GM12878 (cell line): Measurements from ENCODE around the gene SESN1. TPM values are rescaled to one million over a fixed set of nuclear protein-coding genes. Genes with fewer than 3 reads are reported as not detected.

Experiments used
- ATAC-seq: fragments of 200-7000 bp; cut with Tn5 transposase; 3 replicates; pipeline ENCODE4 v1.9.1; 2020; ENCODE audit warnings: mild to moderate bottlenecking, moderate library complexity
- BruUV-seq: library from RNA; stranded (reverse); fragments of 400-500 nt; replicated peaks from 2 replicates; lab custom pipeline; 2021; lab: Mats Ljungman, UMichigan
- CTCF ChIA-PET: fragments of 300-600 bp; sonication (Branson Sonifier 250); formaldehyde crosslinking; extraction: SDS; loops from one replicate; lab custom pipeline; 2021; ENCODE audit warnings: inconsistent platforms; lab: Yijun Ruan, JAX
- POLR2A ChIA-PET: fragments of 350-600 bp; formaldehyde crosslinking; extraction: SDS; loops from one replicate; lab custom pipeline; 2021; ENCODE audit warnings: inconsistent platforms; lab: Charles Lee
- RAD21 ChIA-PET: fragments of 300-600 bp; sonication (Branson Sonifier 250); formaldehyde crosslinking; loops from one replicate; lab custom pipeline; 2023; ENCODE audit warnings: antibody characterized with exemption; ENCODE audit not compliant: unreplicated experiment; lab: Charles Lee
- SMC1A ChIA-PET: fragments of 300-600 bp; sonication (Branson Sonifier 250); formaldehyde crosslinking; loops from one replicate; lab custom pipeline; 2023; ENCODE audit not compliant: unreplicated experiment, uncharacterized antibody; lab: Charles Lee
- DNase-seq: peaks from one replicate; pipeline ENCODE4 v3.0.0-alpha.2; 2011; ENCODE audit warnings: low read depth, low spot score
- FAIRE-seq: peaks from 3 replicates; lab custom pipeline; 2011; peaks lifted over from hg19 to GRCh38; lab: Jason Lieb, UNC
- H2AFZ ChIP-seq: 2 replicates; pipeline ENCODE4 v1.6.0; 2011; ENCODE audit warnings: low read depth, low read length, control low read depth; ENCODE audit not compliant: control insufficient read depth
- H3K27ac ChIP-seq: 2 replicates; pipeline ENCODE4 v1.5.1; 2011; ENCODE audit warnings: control low read depth; ENCODE audit not compliant: control insufficient read depth, insufficient read depth
- H3K27me3 ChIP-seq, 2 experiments: replicated peaks in 1 of 2; 2 replicates each; pipeline versions ENCODE4 v1.6.0 to v1.6.1; 2011; ENCODE audit warnings: low read length in 1 of 2; ENCODE audit not compliant: control insufficient read depth in 2 of 2, insufficient read depth in 2 of 2
- H3K36me3 ChIP-seq, 2 experiments: 2 replicates each; pipeline ENCODE4 v1.5.1; 2011; ENCODE audit warnings: low read length in 1 of 2; ENCODE audit not compliant: control insufficient read depth in 2 of 2, insufficient read depth in 2 of 2
- H3K4me1 ChIP-seq: 2 replicates; pipeline ENCODE4 v1.6.1; 2011; ENCODE audit warnings: mild to moderate bottlenecking, low read length, moderate library complexity, mixed read lengths; ENCODE audit not compliant: control insufficient read depth, insufficient read depth
- H3K4me2 ChIP-seq: 2 replicates; pipeline ENCODE4 v1.6.0; 2011; ENCODE audit warnings: control low read depth; ENCODE audit not compliant: control insufficient read depth, insufficient read depth
- H3K4me3 ChIP-seq: fragments of 200-600 bp; sonication (generic); 2 replicates; pipeline ENCODE4 v1.5.1; 2016
- H3K79me2 ChIP-seq: 2 replicates; pipeline ENCODE4 v1.6.0; 2011; ENCODE audit warnings: low read length; ENCODE audit not compliant: control insufficient read depth, insufficient read depth
- H3K9ac ChIP-seq: 2 replicates; pipeline ENCODE4 v1.8.0; 2011; ENCODE audit warnings: low read length, control low read depth, mixed read lengths; ENCODE audit not compliant: control insufficient read depth, insufficient read depth
- H3K9me3 ChIP-seq: replicated peaks from 3 replicates; pipeline ENCODE4 v1.5.1; 2011; ENCODE audit warnings: mild to moderate bottlenecking, low read length; ENCODE audit not compliant: control insufficient read depth, insufficient read depth
- H4K20me1 ChIP-seq: 2 replicates; pipeline ENCODE4 v1.6.0; 2011; ENCODE audit not compliant: control insufficient read depth, insufficient read depth
- PAX8 ChIP-seq: fragments of 450-650 bp; IDR thresholded peaks from 2 replicates; pipeline ENCODE4 v1.6.1; 2017; ENCODE audit warnings: mild to moderate bottlenecking, moderate library complexity
- RAD21 ChIP-seq: IDR thresholded peaks from 2 replicates; pipeline ENCODE4 v1.6.1; 2011; ENCODE audit warnings: mild to moderate bottlenecking, low read depth, low read length, moderate library complexity; ENCODE audit not compliant: insufficient read depth
- RAD51 ChIP-seq: fragments of 450-650 bp; IDR thresholded peaks from 2 replicates; pipeline ENCODE4 v1.6.1; 2016; ENCODE audit warnings: moderate library complexity, mild to moderate bottlenecking, inconsistent platforms
- SMC3 ChIP-seq: IDR thresholded peaks from 2 replicates; pipeline ENCODE4 v1.6.1; 2011; ENCODE audit warnings: low read length, improper control_type of control experiment, borderline replicate concordance
- TBL1XR1 ChIP-seq: IDR thresholded peaks from 2 replicates; pipeline ENCODE4 v1.6.1; 2012; ENCODE audit warnings: low read depth, low read length, improper control_type of control experiment
- TCF3 ChIP-seq: IDR thresholded peaks from 2 replicates; pipeline ENCODE4 v1.6.1; 2012; ENCODE audit warnings: low read depth, mild to moderate bottlenecking, low read length, borderline replicate concordance; ENCODE audit not compliant: insufficient read depth
- ZBED1 ChIP-seq: IDR thresholded peaks from 2 replicates; pipeline ENCODE4 v1.6.1; 2016; ENCODE audit warnings: borderline replicate concordance
- WGBS: methylation state at CpG from one replicate; pipeline ENCODE4 v1.1.6; 2016; ENCODE audit warnings: low lambda C conversion rate; ENCODE audit not compliant: insufficient replicate concordance, insufficient coverage; ENCODE audit errors: missing lambda C conversion rate; 5-methylcytosine and 5-hydroxymethylcytosine counted together
- in situ Hi-C: fragments of 300-500 bp; cut with MboI; formaldehyde crosslinking; loops from 9 replicates; pipeline ENCODE4 v1.14.3; 2018; ENCODE audit warnings: mixed read lengths
- intact Hi-C: fragments of 100-400 bp; cut with micrococcal nuclease; formaldehyde crosslinking; loops from one replicate; pipeline ENCODE4 v1.14.2; 2022; ENCODE audit not compliant: unreplicated experiment
- polyA plus RNA-seq, 11 experiments: library from polyadenylated mRNA; depleted of rRNA in 4 of 11; unstranded in 6 of 11; stranded (reverse) in 5 of 11; fragments of >200 nt; fragmentation: Nextera tagmentation in 4 of 11; fragmentation: Illumina TruSeq in 1 of 11; extraction: Ambion mirVana in 4 of 11; extraction: Trizol in 1 of 11; gene quantifications; 1 replicate in 1 of 11; 2 replicates in 10 of 11; pipeline versions ENCODE4 v1.2.1 to v1.2.3, GENCODE V29; 2011 to 2016; ENCODE audit warnings: inconsistent platforms in 2 of 11, missing spikeins in 2 of 11, low read depth in 1 of 11
- total RNA-seq, 4 experiments: library from RNA; depleted of rRNA in 3 of 4; stranded (reverse); fragments of >200 nt in 3 of 4; fragmentation: Illumina TruSeq in 1 of 4; extraction: Trizol in 1 of 4; gene quantifications; 2 replicates each; pipeline versions ENCODE4 v1.2.1 to v1.2.3, GENCODE V29; 2013 to 2021
- TF ChIP-seq, protein P1 (sequence below): fragments of 450-650 bp; IDR thresholded peaks from 2 replicates; pipeline ENCODE4 v1.6.1; 2018; ENCODE audit warnings: mild to moderate bottlenecking, low read depth, moderate library complexity; ENCODE audit not compliant: partially characterized antibody
- TF ChIP-seq, protein P2 (sequence below), 3 experiments: IDR thresholded peaks in 2 of 3; conservative IDR thresholded peaks in 1 of 3; 2 replicates each; pipeline ENCODE4 v1.5.1; 2011; ENCODE audit warnings: low read depth in 3 of 3, low read length in 3 of 3, mild to moderate bottlenecking in 3 of 3, control low read depth in 2 of 3, moderate library complexity in 2 of 3, inconsistent platforms in 1 of 3, mixed read lengths in 1 of 3; ENCODE audit not compliant: control insufficient read depth in 2 of 3, insufficient read depth in 1 of 3; ENCODE audit errors: extremely low read depth in 1 of 3
- TF ChIP-seq, protein P3 (sequence below): IDR thresholded peaks from 2 replicates; pipeline ENCODE4 v1.6.1; 2012; ENCODE audit warnings: improper control_type of control experiment, low read depth, low read length; ENCODE audit not compliant: insufficient replicate concordance

SESN1 gene
- total and polyA plus RNA-seq, 10 of the 15 experiments (the other 5 are each of a cell fraction or from before 2014, with no cell fraction given): 1.3 to 13.0 (median 3.3) TPM

DNA sequence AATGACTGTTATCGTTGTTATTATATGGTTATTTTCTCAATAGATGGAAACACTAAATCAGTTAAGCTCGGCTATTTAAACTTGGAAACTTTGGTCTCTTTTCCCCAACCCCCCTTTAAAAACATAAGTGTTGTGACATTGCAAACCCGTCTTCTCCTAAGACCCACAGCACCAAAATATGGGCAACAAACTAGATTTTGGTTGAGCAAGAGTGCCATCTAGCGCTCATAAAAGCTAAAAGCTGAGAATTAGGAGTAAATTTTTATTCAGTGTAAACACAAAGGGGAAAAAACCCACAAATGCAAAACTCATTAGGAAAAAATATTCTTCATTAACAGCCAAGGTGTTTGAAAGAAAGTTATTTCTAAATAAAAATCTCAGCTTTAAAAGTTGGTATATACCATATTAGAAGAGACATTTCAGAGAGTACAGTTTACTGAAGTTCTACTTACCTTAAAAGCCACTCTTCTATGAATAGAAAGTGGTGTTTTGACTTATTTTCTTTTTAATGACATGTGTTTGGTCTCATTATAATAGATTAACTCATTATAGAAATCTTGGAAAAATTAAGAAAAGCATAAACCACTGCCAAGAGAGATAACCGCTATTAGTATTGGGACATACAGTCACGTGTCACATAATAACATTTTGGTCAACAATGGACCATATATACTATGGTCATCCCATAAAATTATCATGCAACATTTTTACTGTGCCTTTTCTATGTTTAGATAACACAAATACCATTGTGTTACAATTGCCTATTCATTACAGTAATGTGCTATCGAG is 21.1 kb downstream of the SESN1 start:
- 55% methylated on average over 7 of the region's 7 CpGs for WGBS
- H3K36me3 ChIP-seq: no peaks in the 10 kb centered on the region
- ATAC-seq (peak; percentile 61; the same call in 2 of the 3 replicates), DNase-seq (no peak), FAIRE-seq (peak; percentile 74)
- in situ Hi-C loops (no loop called here), intact Hi-C loops (loop anchor here (1.0 to 5.0 kb wide), 4 partner anchors 161 to 531 kb away; no protein-coding TSS in a partner anchor)
- H2AFZ ChIP-seq: no peak overlapping the region
- no peak overlapping the region for H3K9ac ChIP-seq
- H3K4me1 ChIP-seq: no peaks in the 10 kb centered on the region
- H4K20me1 ChIP-seq: no peaks in the 10 kb centered on the region
- H3K4me2 ChIP-seq: no peak overlapping the region
- no peak overlapping the region for H3K27ac ChIP-seq
- H3K4me3 ChIP-seq: no peak overlapping the region
- ChIA-PET RAD21 (interaction anchor here (0.6 to 6.6 kb wide), 13 partner anchors 19 to 615 kb away, joined by 3 to 49 read pairs (median 4); no protein-coding TSS in a partner anchor), POLR2A (interaction anchor here (0.6 kb wide), 1 partner anchor 1205 kb away, joined by 3 read pairs; no protein-coding TSS in a partner anchor), CTCF (interaction anchor here (0.8 to 6.5 kb wide), 46 partner anchors 8 to 595 kb away, joined by 3 to 107 read pairs (median 4); partner anchors contain the start of genes CEP57L1 and SESN1), SMC1A (interaction anchor here (0.6 to 6.3 kb wide), 25 partner anchors 14 to 1083 kb away, joined by 3 to 61 read pairs (median 4); partner anchors contain the start of genes CEP57L1 and SESN1)
- H3K27me3 ChIP-seq: 0 out of 4 replicates have a peak, but pooled peaks cover 0 to 1% of the 10 kb centered on the region in 2 experiments
- no peaks in the 10 kb centered on the region for H3K9me3 ChIP-seq
- no TSS peak for BruUV-seq
- no peaks in the 10 kb centered on the region for H3K79me2 ChIP-seq
- TF ChIP-seq ZBED1 (no peak), RAD51 (peak; percentile 11; the same call in 1 of the 2 replicates), PAX8 (no peak), TBL1XR1 (no peak), RAD21 (peak; percentile 86), TCF3 (no peak), SMC3 (peak; percentile 70)
- TF ChIP-seq, protein P1, sequence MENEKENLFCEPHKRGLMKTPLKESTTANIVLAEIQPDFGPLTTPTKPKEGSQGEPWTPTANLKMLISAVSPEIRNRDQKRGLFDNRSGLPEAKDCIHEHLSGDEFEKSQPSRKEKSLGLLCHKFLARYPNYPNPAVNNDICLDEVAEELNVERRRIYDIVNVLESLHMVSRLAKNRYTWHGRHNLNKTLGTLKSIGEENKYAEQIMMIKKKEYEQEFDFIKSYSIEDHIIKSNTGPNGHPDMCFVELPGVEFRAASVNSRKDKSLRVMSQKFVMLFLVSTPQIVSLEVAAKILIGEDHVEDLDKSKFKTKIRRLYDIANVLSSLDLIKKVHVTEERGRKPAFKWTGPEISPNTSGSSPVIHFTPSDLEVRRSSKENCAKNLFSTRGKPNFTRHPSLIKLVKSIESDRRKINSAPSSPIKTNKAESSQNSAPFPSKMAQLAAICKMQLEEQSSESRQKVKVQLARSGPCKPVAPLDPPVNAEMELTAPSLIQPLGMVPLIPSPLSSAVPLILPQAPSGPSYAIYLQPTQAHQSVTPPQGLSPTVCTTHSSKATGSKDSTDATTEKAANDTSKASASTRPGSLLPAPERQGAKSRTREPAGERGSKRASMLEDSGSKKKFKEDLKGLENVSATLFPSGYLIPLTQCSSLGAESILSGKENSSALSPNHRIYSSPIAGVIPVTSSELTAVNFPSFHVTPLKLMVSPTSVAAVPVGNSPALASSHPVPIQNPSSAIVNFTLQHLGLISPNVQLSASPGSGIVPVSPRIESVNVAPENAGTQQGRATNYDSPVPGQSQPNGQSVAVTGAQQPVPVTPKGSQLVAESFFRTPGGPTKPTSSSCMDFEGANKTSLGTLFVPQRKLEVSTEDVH: no peak
- TF ChIP-seq, protein P2, sequence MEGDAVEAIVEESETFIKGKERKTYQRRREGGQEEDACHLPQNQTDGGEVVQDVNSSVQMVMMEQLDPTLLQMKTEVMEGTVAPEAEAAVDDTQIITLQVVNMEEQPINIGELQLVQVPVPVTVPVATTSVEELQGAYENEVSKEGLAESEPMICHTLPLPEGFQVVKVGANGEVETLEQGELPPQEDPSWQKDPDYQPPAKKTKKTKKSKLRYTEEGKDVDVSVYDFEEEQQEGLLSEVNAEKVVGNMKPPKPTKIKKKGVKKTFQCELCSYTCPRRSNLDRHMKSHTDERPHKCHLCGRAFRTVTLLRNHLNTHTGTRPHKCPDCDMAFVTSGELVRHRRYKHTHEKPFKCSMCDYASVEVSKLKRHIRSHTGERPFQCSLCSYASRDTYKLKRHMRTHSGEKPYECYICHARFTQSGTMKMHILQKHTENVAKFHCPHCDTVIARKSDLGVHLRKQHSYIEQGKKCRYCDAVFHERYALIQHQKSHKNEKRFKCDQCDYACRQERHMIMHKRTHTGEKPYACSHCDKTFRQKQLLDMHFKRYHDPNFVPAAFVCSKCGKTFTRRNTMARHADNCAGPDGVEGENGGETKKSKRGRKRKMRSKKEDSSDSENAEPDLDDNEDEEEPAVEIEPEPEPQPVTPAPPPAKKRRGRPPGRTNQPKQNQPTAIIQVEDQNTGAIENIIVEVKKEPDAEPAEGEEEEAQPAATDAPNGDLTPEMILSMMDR (IDR thresholded peaks at IDR 0.05 in 2 of 3, conservative IDR thresholded peaks at IDR 0.05 in 1 of 3; ENCODE audit: control insufficient read depth in 2 of 3, extremely low read depth in 1 of 3, insufficient read depth in 1 of 3, low read depth in 3 of 3, low read length in 3 of 3): peak; percentile 48 to 75 (median 60)
- TF ChIP-seq, protein P3, sequence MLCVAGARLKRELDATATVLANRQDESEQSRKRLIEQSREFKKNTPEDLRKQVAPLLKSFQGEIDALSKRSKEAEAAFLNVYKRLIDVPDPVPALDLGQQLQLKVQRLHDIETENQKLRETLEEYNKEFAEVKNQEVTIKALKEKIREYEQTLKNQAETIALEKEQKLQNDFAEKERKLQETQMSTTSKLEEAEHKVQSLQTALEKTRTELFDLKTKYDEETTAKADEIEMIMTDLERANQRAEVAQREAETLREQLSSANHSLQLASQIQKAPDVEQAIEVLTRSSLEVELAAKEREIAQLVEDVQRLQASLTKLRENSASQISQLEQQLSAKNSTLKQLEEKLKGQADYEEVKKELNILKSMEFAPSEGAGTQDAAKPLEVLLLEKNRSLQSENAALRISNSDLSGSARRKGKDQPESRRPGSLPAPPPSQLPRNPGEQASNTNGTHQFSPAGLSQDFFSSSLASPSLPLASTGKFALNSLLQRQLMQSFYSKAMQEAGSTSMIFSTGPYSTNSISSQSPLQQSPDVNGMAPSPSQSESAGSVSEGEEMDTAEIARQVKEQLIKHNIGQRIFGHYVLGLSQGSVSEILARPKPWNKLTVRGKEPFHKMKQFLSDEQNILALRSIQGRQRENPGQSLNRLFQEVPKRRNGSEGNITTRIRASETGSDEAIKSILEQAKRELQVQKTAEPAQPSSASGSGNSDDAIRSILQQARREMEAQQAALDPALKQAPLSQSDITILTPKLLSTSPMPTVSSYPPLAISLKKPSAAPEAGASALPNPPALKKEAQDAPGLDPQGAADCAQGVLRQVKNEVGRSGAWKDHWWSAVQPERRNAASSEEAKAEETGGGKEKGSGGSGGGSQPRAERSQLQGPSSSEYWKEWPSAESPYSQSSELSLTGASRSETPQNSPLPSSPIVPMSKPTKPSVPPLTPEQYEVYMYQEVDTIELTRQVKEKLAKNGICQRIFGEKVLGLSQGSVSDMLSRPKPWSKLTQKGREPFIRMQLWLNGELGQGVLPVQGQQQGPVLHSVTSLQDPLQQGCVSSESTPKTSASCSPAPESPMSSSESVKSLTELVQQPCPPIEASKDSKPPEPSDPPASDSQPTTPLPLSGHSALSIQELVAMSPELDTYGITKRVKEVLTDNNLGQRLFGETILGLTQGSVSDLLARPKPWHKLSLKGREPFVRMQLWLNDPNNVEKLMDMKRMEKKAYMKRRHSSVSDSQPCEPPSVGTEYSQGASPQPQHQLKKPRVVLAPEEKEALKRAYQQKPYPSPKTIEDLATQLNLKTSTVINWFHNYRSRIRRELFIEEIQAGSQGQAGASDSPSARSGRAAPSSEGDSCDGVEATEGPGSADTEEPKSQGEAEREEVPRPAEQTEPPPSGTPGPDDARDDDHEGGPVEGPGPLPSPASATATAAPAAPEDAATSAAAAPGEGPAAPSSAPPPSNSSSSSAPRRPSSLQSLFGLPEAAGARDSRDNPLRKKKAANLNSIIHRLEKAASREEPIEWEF: no peak
